ENCODE data around the gene SEPTIN10.

The SEPTIN10 gene

GRCh38 chr2:109510136-109511028, 103.4 kb downstream of the SEPTIN10 start:
- Histone ChIP-seq H3K9me3 (ENCODE audit: control insufficient read depth, low read length) (no peaks in the 10 kb centered on the region), H3K4me2 (ENCODE audit: low read length) (no peak overlapping the region), H3K4me1 (no peaks in the 10 kb centered on the region), H2AFZ (no peak overlapping the region), H3K9ac (no peak overlapping the region), H3K79me2 (no peaks in the 10 kb centered on the region), H3K36me3 (ENCODE audit: control insufficient read depth, insufficient read depth, low read length) (no peaks in the 10 kb centered on the region), H3K4me3 (ENCODE audit: low read depth, low read length) (no peak overlapping the region), H3K27ac (no peak overlapping the region), H3K27me3 (ENCODE audit: control insufficient read depth, insufficient read depth, low read length) (no peaks in the 10 kb centered on the region)
- peak; percentile 90 for TF ChIP-seq CTCF (IDR thresholded peaks at IDR 0.05)

- H3K9ac ChIP-seq, result no peak overlapping the region
- H3K9me3 ChIP-seq (ENCODE audit: control insufficient read depth, low read length), result no peaks in the 10 kb centered on the region
- H3K4me2 ChIP-seq (ENCODE audit: low read length), result no peak overlapping the region
- H2AFZ ChIP-seq, result no peak overlapping the region
- no peaks in the 10 kb centered on the region for H3K79me2 ChIP-seq
- H3K4me3 ChIP-seq (ENCODE audit: low read depth, low read length), result no peak overlapping the region
- no peak overlapping the region for H3K27ac ChIP-seq
- H3K4me1 ChIP-seq, result no peaks in the 10 kb centered on the region
- no peaks in the 10 kb centered on the region for H3K27me3 ChIP-seq (ENCODE audit: control insufficient read depth, insufficient read depth, low read length)
- TF ChIP-seq CTCF (IDR thresholded peaks at IDR 0.05), result no peak
- H3K36me3 ChIP-seq (ENCODE audit: control insufficient read depth, insufficient read depth, low read length), result no peaks in the 10 kb centered on the region
Measured at GRCh38 chr2:109508556-109508955, 105.2 kb downstream of the SEPTIN10 start.

GRCh38 chr2:109507828-109508227, 105.9 kb downstream of the SEPTIN10 start:
- Histone ChIP-seq H3K9ac (no peak overlapping the region), H3K4me2 (ENCODE audit: low read length) (no peak overlapping the region), H2AFZ (no peak overlapping the region), H3K4me3 (ENCODE audit: low read depth, low read length) (no peak overlapping the region), H3K27ac (no peak overlapping the region), H3K36me3 (ENCODE audit: control insufficient read depth, insufficient read depth, low read length) (no peaks in the 10 kb centered on the region), H3K9me3 (ENCODE audit: control insufficient read depth, low read length) (no peaks in the 10 kb centered on the region), H3K4me1 (no peaks in the 10 kb centered on the region), H3K79me2 (no peaks in the 10 kb centered on the region), H3K27me3 (ENCODE audit: control insufficient read depth, insufficient read depth, low read length) (no peaks in the 10 kb centered on the region)
- TF ChIP-seq CTCF (IDR thresholded peaks at IDR 0.05), result no peak

GRCh38 chr2:109507217-109507616, 106.5 kb downstream of the SEPTIN10 start:
- no peak overlapping the region for H3K4me2 ChIP-seq (ENCODE audit: low read length)
- no peak overlapping the region for H2AFZ ChIP-seq
- H3K4me3 ChIP-seq (ENCODE audit: low read depth, low read length), result no peak overlapping the region
- TF ChIP-seq CTCF (IDR thresholded peaks at IDR 0.05), result no peak
- no peak overlapping the region for H3K9ac ChIP-seq
- no peaks in the 10 kb centered on the region for H3K9me3 ChIP-seq (ENCODE audit: control insufficient read depth, low read length)
- no peaks in the 10 kb centered on the region for H3K36me3 ChIP-seq (ENCODE audit: control insufficient read depth, insufficient read depth, low read length)
- H3K27me3 ChIP-seq (ENCODE audit: control insufficient read depth, insufficient read depth, low read length), result no peaks in the 10 kb centered on the region
- no peaks in the 10 kb centered on the region for H3K4me1 ChIP-seq
- no peaks in the 10 kb centered on the region for H3K79me2 ChIP-seq
- H3K27ac ChIP-seq, result no peak overlapping the region

- no peaks in the 10 kb centered on the region for H3K79me2 ChIP-seq
- no peak overlapping the region for H3K27ac ChIP-seq
- no peaks in the 10 kb centered on the region for H3K27me3 ChIP-seq (ENCODE audit: control insufficient read depth, insufficient read depth, low read length)
- no peak overlapping the region for H3K4me2 ChIP-seq (ENCODE audit: low read length)
- no peak for TF ChIP-seq CTCF (IDR thresholded peaks at IDR 0.05)
- H3K9ac ChIP-seq, result no peak overlapping the region
- no peaks in the 10 kb centered on the region for H3K4me1 ChIP-seq
- H3K9me3 ChIP-seq (ENCODE audit: control insufficient read depth, low read length), result no peaks in the 10 kb centered on the region
- H3K4me3 ChIP-seq (ENCODE audit: low read depth, low read length), result no peak overlapping the region
- H2AFZ ChIP-seq, result no peak overlapping the region
- no peaks in the 10 kb centered on the region for H3K36me3 ChIP-seq (ENCODE audit: control insufficient read depth, insufficient read depth, low read length)
Measured at GRCh38 chr2:109503191-109503590, 110.6 kb downstream of the SEPTIN10 start.

All from parathyroid adenoma (tissue), 2 donors.